Activated CD4-positive, alpha-beta T cell treated with anti-CD3 and anti-CD28 coated beads, Interleukin-2, amount 50 U/mL, for 4 hours (primary cell): ENCODE results near the gene TRUB1.

Source experiments
- DNase-seq, 2 experiments: peaks; one replicate each; pipeline ENCODE4 v3.0.0-alpha.2; 2020

TRUB1 gene

GRCh38 chr10:114987995-114988394 lies 50.0 kb downstream of the TRUB1 start:
- DNase-seq = no peak

GRCh38 chr10:114990586-114990985 lies 52.6 kb downstream of the TRUB1 start:
- DNase-seq = no peak

- no peak for DNase-seq
These were observed 53.0 kb downstream of the TRUB1 start for GRCh38 chr10:114990991-114991390.

- DNase-seq = no peak
These were observed 54.3 kb downstream of the TRUB1 start for GRCh38 chr10:114992189-114992775.

GRCh38 chr10:114995468-114996247 lies 57.7 kb downstream of the TRUB1 start:
- no peak for DNase-seq

- DNase-seq = no peak
These were observed 58.5 kb downstream of the TRUB1 start for GRCh38 chr10:114996542-114996941.

- no peak for DNase-seq
These were observed 61.0 kb downstream of the TRUB1 start for GRCh38 chr10:114998993-114999392.

GRCh38 chr10:115001506-115002381 lies 63.7 kb downstream of the TRUB1 start:
- DNase-seq = no peak

GRCh38 chr10:115003396-115003795 lies 65.4 kb downstream of the TRUB1 start:
- DNase-seq = no peak

- DNase-seq = no peak
These were observed 66.4 kb downstream of the TRUB1 start for GRCh38 chr10:115004236-115004862.

- no peak for DNase-seq
These were observed 67.8 kb downstream of the TRUB1 start for GRCh38 chr10:115005771-115006170.

- no peak for DNase-seq
These were observed 80.4 kb downstream of the TRUB1 start for GRCh38 chr10:115018185-115018931.

- no peak for DNase-seq
These were observed 82.5 kb downstream of the TRUB1 start for GRCh38 chr10:115020449-115020848.

- DNase-seq = no peak
These were observed 84.7 kb downstream of the TRUB1 start for GRCh38 chr10:115022733-115023132.

GRCh38 chr10:115023715-115024114 lies 85.7 kb downstream of the TRUB1 start:
- no peak for DNase-seq

GRCh38 chr10:115024371-115024770 lies 86.4 kb downstream of the TRUB1 start:
- DNase-seq = no peak

- no peak for DNase-seq
These were observed 88.2 kb downstream of the TRUB1 start for GRCh38 chr10:115026056-115026745.

- DNase-seq = no peak
These were observed 88.7 kb downstream of the TRUB1 start for GRCh38 chr10:115026746-115027140.
